GM19452 (cell line): ENCODE data around the gene SGIP1.

Experiments
- ATAC-seq: cut with Tn5 transposase; IDR thresholded peaks from one replicate; pipeline ENCODE4 v1.9.1; 2021; ENCODE audit not compliant: unreplicated experiment

The SGIP1 gene, protein sequence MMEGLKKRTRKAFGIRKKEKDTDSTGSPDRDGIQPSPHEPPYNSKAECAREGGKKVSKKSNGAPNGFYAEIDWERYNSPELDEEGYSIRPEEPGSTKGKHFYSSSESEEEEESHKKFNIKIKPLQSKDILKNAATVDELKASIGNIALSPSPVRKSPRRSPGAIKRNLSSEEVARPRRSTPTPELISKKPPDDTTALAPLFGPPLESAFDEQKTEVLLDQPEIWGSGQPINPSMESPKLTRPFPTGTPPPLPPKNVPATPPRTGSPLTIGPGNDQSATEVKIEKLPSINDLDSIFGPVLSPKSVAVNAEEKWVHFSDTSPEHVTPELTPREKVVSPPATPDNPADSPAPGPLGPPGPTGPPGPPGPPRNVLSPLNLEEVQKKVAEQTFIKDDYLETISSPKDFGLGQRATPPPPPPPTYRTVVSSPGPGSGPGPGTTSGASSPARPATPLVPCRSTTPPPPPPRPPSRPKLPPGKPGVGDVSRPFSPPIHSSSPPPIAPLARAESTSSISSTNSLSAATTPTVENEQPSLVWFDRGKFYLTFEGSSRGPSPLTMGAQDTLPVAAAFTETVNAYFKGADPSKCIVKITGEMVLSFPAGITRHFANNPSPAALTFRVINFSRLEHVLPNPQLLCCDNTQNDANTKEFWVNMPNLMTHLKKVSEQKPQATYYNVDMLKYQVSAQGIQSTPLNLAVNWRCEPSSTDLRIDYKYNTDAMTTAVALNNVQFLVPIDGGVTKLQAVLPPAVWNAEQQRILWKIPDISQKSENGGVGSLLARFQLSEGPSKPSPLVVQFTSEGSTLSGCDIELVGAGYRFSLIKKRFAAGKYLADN

DNA sequence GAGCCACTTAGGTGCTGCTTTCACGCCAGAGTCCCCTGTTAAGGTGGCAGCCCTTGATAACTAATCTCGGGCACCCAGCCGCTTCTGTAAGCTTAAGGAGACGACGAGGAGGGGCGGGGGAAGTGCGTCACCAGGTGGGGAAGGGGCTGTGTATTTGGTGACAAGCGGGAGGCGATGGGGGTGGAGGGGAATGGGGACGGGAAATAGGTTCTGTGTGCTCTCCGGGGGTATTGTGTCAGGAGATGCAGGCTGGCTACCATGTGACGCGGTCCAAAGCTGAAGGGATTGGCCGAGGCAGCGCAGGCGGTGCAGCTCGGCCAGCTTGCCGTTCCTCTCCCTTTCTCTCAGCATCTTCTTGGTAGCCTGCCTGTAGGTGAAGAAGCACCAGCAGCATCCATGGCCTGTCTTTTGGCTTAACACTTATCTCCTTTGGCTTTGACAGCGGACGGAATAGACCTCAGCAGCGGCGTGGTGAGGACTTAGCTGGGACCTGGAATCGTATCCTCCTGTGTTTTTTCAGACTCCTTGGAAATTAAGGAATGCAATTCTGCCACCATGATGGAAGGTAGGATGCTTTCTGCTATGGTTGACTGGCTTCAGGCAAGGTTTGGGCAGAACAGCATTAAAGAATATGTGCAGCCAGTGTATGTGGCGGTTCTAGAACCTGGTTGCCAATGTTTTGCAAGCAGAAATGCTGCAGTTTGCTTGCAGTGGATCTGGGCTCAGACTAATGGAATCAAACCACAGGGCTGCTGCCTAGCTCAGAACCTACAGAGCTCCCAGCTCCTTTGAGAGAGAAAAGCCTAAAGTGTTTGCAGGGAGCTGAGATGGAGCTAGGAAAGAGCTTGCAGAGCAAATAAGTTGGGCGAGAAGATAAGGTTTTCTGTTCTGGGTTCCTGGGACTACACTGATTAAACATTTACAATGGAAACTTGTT lies at the start of gene SGIP1:
SGIP1 (plus strand) TSS at position 350 of the 937 bp plus-strand sequence; CDS start at position 556, 206 bp downstream.
- ATAC-seq = no peak

DNA sequence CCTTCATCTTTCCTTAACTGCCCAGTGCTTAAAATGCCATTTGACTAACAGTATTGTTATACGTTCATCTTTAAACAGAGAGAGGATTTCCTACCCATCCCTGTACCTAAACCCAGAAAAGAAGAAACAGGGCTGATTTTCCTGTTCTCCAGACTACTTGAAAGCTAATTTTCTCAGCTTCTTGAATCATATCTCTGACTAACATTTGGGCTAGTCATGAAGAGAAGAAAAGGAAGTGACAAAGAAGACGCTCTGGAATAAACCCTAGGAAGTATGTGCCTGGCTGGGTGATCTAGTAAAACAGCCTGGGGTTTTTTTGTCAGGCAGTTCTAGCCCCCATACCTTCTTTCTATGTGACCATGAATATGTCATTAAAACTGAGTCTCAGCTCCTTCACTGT lies 44.8 kb upstream of the SGIP1 start:
- ATAC-seq = no peak

GRCh38 chr1:66489972-66490601 lies 43.9 kb upstream of the SGIP1 start:
- no peak for ATAC-seq

DNA sequence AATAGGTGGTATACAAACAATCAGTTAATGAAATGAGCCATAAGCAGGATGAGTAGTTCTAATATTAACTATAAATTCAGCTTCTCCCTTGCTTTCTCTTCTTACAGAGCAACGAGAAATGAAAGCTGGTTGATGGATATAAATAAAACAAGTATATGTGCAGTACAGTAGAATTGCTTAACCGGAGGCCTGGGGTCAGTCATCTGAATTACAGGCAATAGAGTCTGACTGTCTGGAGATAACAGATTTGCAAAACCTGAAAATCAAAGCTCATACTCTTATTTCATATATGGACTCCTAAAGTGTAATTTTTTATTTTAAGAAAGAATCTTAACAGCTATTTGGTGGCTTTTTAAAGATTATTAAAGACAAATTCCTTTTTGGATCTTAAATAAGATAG lies 43.1 kb upstream of the SGIP1 start:
- ATAC-seq = peak; percentile 60

GRCh38 chr1:66492424-66492823 lies 41.5 kb upstream of the SGIP1 start:
- no peak for ATAC-seq

DNA sequence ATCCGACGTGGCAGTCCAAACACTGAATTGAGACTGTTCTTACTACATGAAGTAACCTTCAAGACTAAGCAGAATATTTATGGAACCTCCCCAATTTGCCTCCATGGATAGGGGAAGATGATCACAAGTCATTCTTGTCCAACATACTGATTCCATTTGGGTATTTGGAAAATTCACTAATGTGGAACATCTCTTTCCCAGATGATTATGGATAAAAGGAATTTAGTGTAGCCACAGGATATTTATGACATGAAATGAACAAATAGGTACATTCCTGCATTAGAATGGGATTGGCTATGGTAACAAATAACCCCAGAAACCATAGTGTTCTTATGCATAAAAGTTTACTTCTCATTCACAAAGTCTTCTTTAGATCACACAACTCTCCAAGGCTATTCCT lies 40.2 kb upstream of the SGIP1 start:
- no peak for ATAC-seq

GRCh38 chr1:66494482-66494881 lies 39.5 kb upstream of the SGIP1 start:
- ATAC-seq = no peak

- no peak for ATAC-seq
Observed at GRCh38 chr1:66495495-66495894, 38.5 kb upstream of the SGIP1 start.

GRCh38 chr1:66497910-66498309 lies 36.0 kb upstream of the SGIP1 start:
- ATAC-seq = no peak

- ATAC-seq = no peak
Observed at GRCh38 chr1:66500301-66500700, 33.7 kb upstream of the SGIP1 start.

DNA sequence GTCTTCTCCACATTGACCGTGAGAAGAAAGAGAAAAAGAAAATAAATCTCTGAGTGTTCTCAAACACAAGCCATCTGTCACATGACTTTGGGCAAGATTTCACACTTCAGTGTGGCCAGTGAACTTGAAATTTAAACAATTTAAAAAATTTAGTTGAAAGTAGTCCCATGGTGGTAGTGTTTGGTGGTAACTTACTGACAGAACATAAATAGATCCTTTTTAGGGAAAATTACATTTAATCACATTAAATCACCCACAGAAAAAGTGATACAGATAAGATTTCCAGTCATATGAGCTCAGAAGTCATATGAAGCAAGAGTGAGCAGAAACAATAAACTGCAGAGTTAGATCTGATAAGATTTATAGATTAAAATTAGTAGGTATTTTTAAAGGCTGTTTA lies 31.9 kb upstream of the SGIP1 start:
- no peak for ATAC-seq

DNA sequence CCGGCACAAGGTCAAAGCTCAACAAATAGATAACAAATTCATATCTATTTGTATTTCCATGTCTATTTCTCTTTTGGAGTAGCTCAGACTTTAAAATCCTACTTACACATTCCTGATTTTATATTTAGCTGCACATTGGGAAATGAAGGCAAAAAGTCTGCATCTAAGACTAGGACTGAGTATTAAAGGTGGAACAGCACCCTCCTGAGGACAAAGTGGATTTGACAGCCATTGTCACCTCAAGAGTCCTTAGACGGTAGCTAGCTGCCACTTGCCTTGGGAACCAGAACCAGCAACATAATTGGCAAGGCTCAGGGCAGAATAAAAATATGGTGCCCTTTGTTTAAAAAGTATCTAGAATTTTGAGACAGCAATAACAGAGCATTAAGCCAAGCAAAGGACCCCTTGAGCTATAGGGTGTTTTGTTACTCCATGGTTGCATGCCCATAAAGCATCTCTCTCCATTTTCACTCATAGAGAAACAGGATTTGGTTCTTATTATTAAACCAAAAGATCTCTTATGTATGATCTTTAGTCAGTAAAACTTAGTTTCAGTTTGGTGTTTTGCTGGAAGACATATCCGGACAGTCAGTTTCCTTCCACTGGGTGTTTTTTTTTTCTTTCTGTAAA lies 30.0 kb upstream of the SGIP1 start:
- ATAC-seq = peak; percentile 74

GRCh38 chr1:66505671-66506392 lies 28.1 kb upstream of the SGIP1 start:
- no peak for ATAC-seq

- no peak for ATAC-seq
Observed at GRCh38 chr1:66506393-66506687, 27.6 kb upstream of the SGIP1 start.

- no peak for ATAC-seq
Observed at GRCh38 chr1:66506991-66507390, 27.0 kb upstream of the SGIP1 start.

DNA sequence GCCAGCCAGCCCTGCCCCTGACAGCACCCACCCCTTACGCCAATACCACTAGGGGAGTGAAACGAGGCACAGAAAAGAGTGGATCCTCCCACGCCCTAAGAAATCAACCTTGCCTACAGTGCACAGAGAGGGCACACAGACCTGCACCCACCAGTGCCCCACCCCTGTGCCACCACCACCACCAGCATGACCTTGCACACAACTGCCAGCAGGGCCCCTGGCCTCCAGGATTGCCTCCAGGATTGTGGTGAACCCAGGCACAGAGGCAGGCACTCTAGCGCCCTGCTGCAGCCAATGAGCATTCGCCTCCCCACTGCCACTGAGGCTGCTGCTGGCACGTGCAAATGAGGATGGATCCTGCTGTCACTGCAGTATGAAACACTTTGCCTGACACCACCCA lies 23.5 kb upstream of the SGIP1 start:
- no peak for ATAC-seq

DNA sequence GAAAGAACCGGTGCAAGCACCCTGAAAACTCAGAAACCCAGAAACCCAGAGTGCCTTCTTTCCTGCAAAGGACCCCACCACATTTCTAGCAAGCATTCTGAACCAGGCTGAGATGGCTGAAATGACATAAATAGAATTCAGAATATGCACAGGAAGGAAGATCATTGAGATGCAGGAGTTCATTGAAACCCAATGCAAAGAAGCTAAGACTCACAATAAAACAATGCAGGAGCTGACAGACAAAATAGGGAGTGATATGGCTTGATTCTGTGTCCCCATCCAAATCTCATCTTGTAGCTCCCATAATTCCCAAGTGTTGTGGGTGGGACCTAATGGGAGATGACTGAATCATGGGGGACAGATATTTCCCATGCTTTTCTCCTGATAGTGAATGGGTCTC lies 22.8 kb upstream of the SGIP1 start:
- ATAC-seq = no peak

- no peak for ATAC-seq
Observed at GRCh38 chr1:66517959-66518358, 16.0 kb upstream of the SGIP1 start.

- ATAC-seq = no peak
Observed at GRCh38 chr1:66518654-66519053, 15.3 kb upstream of the SGIP1 start.

DNA sequence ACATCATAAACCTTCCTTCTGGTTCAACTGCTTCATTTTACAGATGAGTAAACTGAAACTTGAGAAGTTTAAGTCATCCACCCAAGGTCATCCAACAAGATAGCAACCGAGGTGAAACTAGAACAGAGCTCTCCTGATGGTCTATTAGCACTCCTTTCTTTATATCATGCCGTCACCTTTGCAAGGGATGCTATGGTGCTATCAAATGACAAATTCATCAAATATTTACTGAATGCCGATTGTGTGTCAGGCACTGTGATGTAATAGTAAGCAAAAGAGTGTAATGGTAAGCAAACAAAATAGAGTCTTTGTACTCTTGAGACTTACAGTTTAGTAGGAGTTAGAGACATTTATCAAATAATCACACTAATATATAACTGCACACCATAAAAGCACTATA lies 14.0 kb upstream of the SGIP1 start:
- ATAC-seq = no peak
